Stomach (tissue), 9 donors: Measurements from ENCODE around the gene NEK6. TPM values are rescaled to one million over a fixed set of nuclear protein-coding genes. Genes with fewer than 3 reads are reported as not detected.

Experiments used
- DNase-seq, 2 donors: peaks; one replicate each; pipeline versions ENCODE4 v3.0.0 to v3.0.0-alpha.2; 2013 to 2019
- H3K27ac ChIP-seq, 5 donors: fragments of 200-600 bp in 4 of 5; sonication (generic) in 4 of 5; one replicate each; pipeline ENCODE4 v1.5.1; 2013 to 2019; ENCODE audit warnings: mild to moderate bottlenecking in 1 of 5, moderate library complexity in 1 of 5
- H3K27me3 ChIP-seq, 3 donors: fragments of 200-600 bp; sonication (generic); one replicate each; pipeline ENCODE4 v1.5.1; 2017 to 2019; ENCODE audit warnings: mixed run types in 1 of 3
- H3K36me3 ChIP-seq, 4 donors: fragments of 200-600 bp; sonication (generic); 1 replicate in 3 of 4; 2 replicates in 1 of 4; pipeline ENCODE4 v1.5.1; 2016 to 2019
- H3K4me1 ChIP-seq, 4 donors: fragments of 200-600 bp; sonication (generic); one replicate each; pipeline ENCODE4 v1.5.1; 2016 to 2019
- H3K4me3 ChIP-seq, 4 donors: fragments of 200-600 bp; sonication (generic) in 3 of 4; one replicate each; pipeline ENCODE4 v1.5.1; 2016 to 2019; ENCODE audit warnings: mild to moderate bottlenecking in 1 of 4
- H3K9me3 ChIP-seq, 4 donors: fragments of 200-600 bp; sonication (generic); one replicate each; pipeline ENCODE4 v1.5.1; 2016 to 2019
- CTCF ChIP-seq, 7 experiments: fragments of 450-650 bp in 4 of 7; fragments of 200-600 bp in 3 of 7; sonication (generic) in 3 of 7; IDR thresholded peaks; one replicate each; pipeline ENCODE4 v1.5.1; 2016 to 2019; ENCODE audit warnings: antibody characterized with exemption in 7 of 7, control low read depth in 2 of 7, mild to moderate bottlenecking in 1 of 7
- EP300 ChIP-seq: sonication (generic); formaldehyde crosslinking; IDR thresholded peaks from one replicate; pipeline ENCODE4 v1.6.1; 2017; ENCODE audit warnings: antibody characterized with exemption
- POLR2A ChIP-seq, 4 donors: fragments of 450-650 bp; IDR thresholded peaks; one replicate each; pipeline ENCODE4 v1.6.1; 2016; ENCODE audit warnings: antibody characterized with exemption in 4 of 4, control low read depth in 2 of 4, mild to moderate bottlenecking in 1 of 4, moderate library complexity in 1 of 4
- POLR2AphosphoS5 ChIP-seq, 3 donors: sonication (generic); formaldehyde crosslinking; IDR thresholded peaks; one replicate each; pipeline ENCODE4 v1.6.1; 2016; ENCODE audit warnings: antibody characterized with exemption in 3 of 3
- WGBS, 5 donors: extraction: QIAGEN DNeasy Blood & Tissue Kit in 3 of 5; methylation state at CpG; one replicate each; pipeline versions ENCODE4 v1.1.5 to v1.1.7; 2013 to 2018; 5-methylcytosine and 5-hydroxymethylcytosine counted together
- intact Hi-C: fragments of 100-400 bp; cut with DNase I; formaldehyde crosslinking; loops from one replicate; pipeline ENCODE4 v1.15.1; 2023; ENCODE audit warnings: low total_unique reads
- polyA plus RNA-seq, 3 donors: library from polyadenylated mRNA; stranded (reverse); fragments of 200-250 nt; gene quantifications; one replicate each; pipeline ENCODE4 v1.2.3, GENCODE V29; 2013
- total RNA-seq, 5 donors: library from RNA; depleted of rRNA; stranded (reverse); fragments of >200 nt; gene quantifications; one replicate each; pipeline versions ENCODE4 v1.1.0 to v1.2.3, GENCODE V29; 2014 to 2016
- donor health status: healthy with polysubstance abuse.
- donor health status: Bipolar disorder and iron deficiency.
- donor health status: healthy.

The NEK6 gene
- total and polyA plus RNA-seq, 8 donors = 6.0 to 76.8 (median 25.9) TPM

- peak overlapping the region; percentile 69 to 89 (median 72) for H3K27ac ChIP-seq
- intact Hi-C loops = no loop called here
- DNase-seq = no peak
These were observed 36.1 kb upstream of the NEK6 start for GRCh38 chr9:124221676-124222075.

GRCh38 chr9:124222109-124222508, 35.6 kb upstream of the NEK6 start:
- H3K27ac ChIP-seq = peak overlapping the region; percentile 69 to 89 (median 72)
- no peak for TF ChIP-seq POLR2AphosphoS5 (IDR thresholded peaks at IDR 0.05)
- TF ChIP-seq CTCF (IDR thresholded peaks at IDR 0.05) = no peak
- no peak for TF ChIP-seq EP300
- TF ChIP-seq POLR2A (IDR thresholded peaks at IDR 0.05) = no peak
- peaks cover 21 to 77% (median 52%) of the 10 kb centered on the region in 4 donors for H3K4me1 ChIP-seq
- no peak for DNase-seq
- no peaks in the 10 kb centered on the region for H3K36me3 ChIP-seq
- H3K9me3 ChIP-seq = no peaks in the 10 kb centered on the region
- no peak overlapping the region for H3K4me3 ChIP-seq
- H3K27me3 ChIP-seq = no peaks in the 10 kb centered on the region
- intact Hi-C loops = no loop called here
- WGBS, 5 donors = 58 to 92% (median 76%) methylated on average over 4 of the region's 4 CpGs

More at GRCh38 chr9:124221676-124222075, 36.1 kb upstream of the NEK6 start:
- H3K36me3 ChIP-seq = no peaks in the 10 kb centered on the region
- H3K4me3 ChIP-seq = no peak overlapping the region
- TF ChIP-seq POLR2A (IDR thresholded peaks at IDR 0.05) = no peak
- no peak for TF ChIP-seq CTCF (IDR thresholded peaks at IDR 0.05)
- TF ChIP-seq POLR2AphosphoS5 (IDR thresholded peaks at IDR 0.05) = no peak
- no peak for TF ChIP-seq EP300
- H3K27me3 ChIP-seq = no peaks in the 10 kb centered on the region
- H3K4me1 ChIP-seq = peaks cover 21 to 81% (median 57%) of the 10 kb centered on the region in 4 donors
- WGBS, 5 donors = 90 to 98% (median 91%) methylated on average over 3 of the region's 3 CpGs
- H3K9me3 ChIP-seq = no peaks in the 10 kb centered on the region

- intact Hi-C loops = no loop called here
- Histone ChIP-seq H3K9me3 (no peaks in the 10 kb centered on the region), H3K4me1 (peaks cover 13 to 67% (median 45%) of the 10 kb centered on the region in 4 donors), H3K27ac (peak overlapping the region; percentile 63 to 89 (median 72)), H3K27me3 (no peaks in the 10 kb centered on the region), H3K36me3 (no peaks in the 10 kb centered on the region), H3K4me3 (no peak overlapping the region)
- DNase-seq = peak; percentile 95
- WGBS, 5 donors = 36 to 76% (median 53%) methylated on average over 10 of the region's 10 CpGs
- TF ChIP-seq POLR2A (IDR thresholded peaks at IDR 0.05) = no peak
- TF ChIP-seq EP300 = no peak
- peak in 2 of 3 donors; percentile 35 to 82 for TF ChIP-seq POLR2AphosphoS5 (IDR thresholded peaks at IDR 0.05)
These were observed 34.6 kb upstream of the NEK6 start for GRCh38 chr9:124222918-124223720.

- DNase-seq = no peak
- Histone ChIP-seq H3K27me3 (no peaks in the 10 kb centered on the region), H3K27ac (no peak overlapping the region), H3K4me3 (no peak overlapping the region), H3K36me3 (no peaks in the 10 kb centered on the region), H3K9me3 (no peaks in the 10 kb centered on the region), H3K4me1 (peaks cover 2 to 38% (median 31%) of the 10 kb centered on the region in 4 donors)
- no peak for TF ChIP-seq POLR2A (IDR thresholded peaks at IDR 0.05)
- intact Hi-C loops = no loop called here
These were observed 31.8 kb upstream of the NEK6 start for GRCh38 chr9:124225945-124226344.

GRCh38 chr9:124228516-124228915, 29.2 kb upstream of the NEK6 start:
- no peak for TF ChIP-seq POLR2AphosphoS5 (IDR thresholded peaks at IDR 0.05)
- TF ChIP-seq EP300 = no peak
- no peak for TF ChIP-seq POLR2A (IDR thresholded peaks at IDR 0.05)
- no peak for TF ChIP-seq CTCF (IDR thresholded peaks at IDR 0.05)
- H3K9me3 ChIP-seq = no peaks in the 10 kb centered on the region
- peaks cover 0 to 13% (median 7%) of the 10 kb centered on the region in 4 donors for H3K4me1 ChIP-seq
- 58 to 100% (median 68%) methylated on average over 2 of the region's 2 CpGs for WGBS, 5 donors
- intact Hi-C loops = no loop called here
- no peaks in the 10 kb centered on the region for H3K27me3 ChIP-seq
- H3K4me3 ChIP-seq = no peak overlapping the region
- no peaks in the 10 kb centered on the region for H3K36me3 ChIP-seq
- H3K27ac ChIP-seq = no peak overlapping the region
- DNase-seq = no peak
